Muscle of leg (tissue), 11 donors: ENCODE data around the gene THAP12. TPM values are rescaled to one million over a fixed set of nuclear protein-coding genes. Genes with fewer than 3 reads are reported as not detected.
A peak's percentile ranks its signal among the peaks of the same experiment; 100 is the strongest.

ENCODE experiments used
- DNase-seq: peaks from one replicate; pipeline ENCODE4 v3.0.0; 2013
- H3K27ac ChIP-seq: one replicate; pipeline ENCODE4 v1.5.1; 2013; ENCODE audit warnings: mild to moderate bottlenecking, low read length, control low read depth
- H3K27me3 ChIP-seq: one replicate; pipeline ENCODE4 v1.6.1; 2013; ENCODE audit warnings: low read length; ENCODE audit not compliant: control insufficient read depth, insufficient read depth
- H3K36me3 ChIP-seq: one replicate; pipeline ENCODE4 v1.6.1; 2013; ENCODE audit warnings: low read length; ENCODE audit not compliant: control insufficient read depth, insufficient read depth
- H3K4me1 ChIP-seq: one replicate; pipeline ENCODE4 v1.6.1; 2013; ENCODE audit warnings: low read length; ENCODE audit not compliant: control insufficient read depth, insufficient read depth
- H3K4me3 ChIP-seq: one replicate; pipeline ENCODE4 v1.5.1; 2013; ENCODE audit warnings: low read length, control low read depth
- H3K9me3 ChIP-seq: replicated peaks from 2 replicates; pipeline ENCODE4 v1.6.1; 2013; ENCODE audit warnings: low read depth, low read length; ENCODE audit not compliant: control insufficient read depth
- WGBS: methylation state at CpG from one replicate; pipeline ENCODE4 v1.1.5; 2013; ENCODE audit warnings: missing lambda C conversion rate; ENCODE audit not compliant: insufficient coverage; 5-methylcytosine and 5-hydroxymethylcytosine counted together
- polyA plus RNA-seq, 8 donors: library from polyadenylated mRNA; unstranded; fragments of 120-200 nt; gene quantifications; one replicate each; pipeline versions ENCODE4 v1.2.1 to v1.2.3, GENCODE V29; 2013; ENCODE audit warnings: inconsistent platforms in 1 of 8, low replicate concordance in 1 of 8; ENCODE audit not compliant: insufficient read length in 8 of 8, insufficient read depth in 1 of 8
- total RNA-seq: library from RNA; stranded (reverse); fragments of 120-200 nt; gene quantifications from one replicate; pipeline ENCODE4 v1.2.4, GENCODE V29; 2013

The THAP12 gene
- total and polyA plus RNA-seq, 9 donors, result 40.0 to 68.8 (median 55.8) TPM

- Histone ChIP-seq H3K4me3 (no peak overlapping the region), H3K27me3 (no peaks in the 10 kb centered on the region), H3K27ac (no peak overlapping the region), H3K36me3 (peaks cover 5% of the 10 kb centered on the region), H3K4me1 (peaks cover 24% of the 10 kb centered on the region), H3K9me3 (no peaks in the 10 kb centered on the region)
- 83% methylated on average over 4 of the region's 6 CpGs for WGBS
- DNase-seq, result no peak
These were observed 1.3 kb upstream of the THAP12 start for GRCh38 chr11:76382209-76382608.

- H3K9me3 ChIP-seq, result no peaks in the 10 kb centered on the region
- DNase-seq, result no peak
- H3K27ac ChIP-seq, result peak overlapping the region; percentile 53
- H3K4me3 ChIP-seq, result peak overlapping the region; percentile 78
- H3K27me3 ChIP-seq, result no peaks in the 10 kb centered on the region
- WGBS, result under 1% methylated on average over 72 of the region's 85 CpGs
- peaks cover 3% of the 10 kb centered on the region for H3K36me3 ChIP-seq
- peaks cover 24% of the 10 kb centered on the region for H3K4me1 ChIP-seq
These were observed 564 bp downstream of the THAP12 start for GRCh38 chr11:76380159-76380976.

GRCh38 chr11:76379807-76380158 is 1.1 kb downstream of the THAP12 start:
- peaks cover 24% of the 10 kb centered on the region for H3K4me1 ChIP-seq

DNA sequence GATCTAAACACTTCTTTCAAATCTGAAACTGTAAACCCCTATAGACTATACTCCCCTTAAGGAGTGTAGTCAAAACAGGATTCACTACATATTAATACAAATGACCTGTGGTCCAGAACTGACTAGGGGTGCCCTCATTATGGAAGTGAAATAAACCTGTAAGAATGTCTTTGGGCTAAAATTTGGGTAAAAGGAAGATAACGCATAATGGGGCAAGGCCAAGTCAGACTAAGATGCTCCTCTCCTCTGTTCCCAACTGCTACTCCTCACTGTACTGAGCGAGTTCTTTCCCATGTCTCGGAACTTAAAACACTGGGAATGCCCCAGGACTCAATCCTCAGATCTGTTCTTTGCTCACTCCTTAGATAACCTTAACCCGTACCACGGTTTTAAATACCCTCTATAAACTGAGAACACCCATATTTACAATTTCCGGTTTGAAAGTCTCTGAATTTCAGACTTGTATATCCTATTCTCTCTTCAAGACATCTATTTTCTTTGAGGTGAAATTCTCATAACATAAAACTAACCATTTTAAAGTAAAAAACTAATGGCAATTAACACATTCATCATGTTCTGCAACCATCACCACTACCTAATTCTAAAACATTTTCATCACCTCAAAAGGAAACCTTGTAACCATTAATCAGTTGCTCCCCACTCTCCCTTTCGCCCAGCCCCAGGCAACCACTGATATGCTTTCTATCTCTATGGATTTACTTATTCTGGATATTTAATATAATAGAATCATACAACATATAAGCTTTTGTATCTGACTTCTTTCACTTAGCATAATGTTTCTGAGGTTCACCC is 4.0 kb downstream of the THAP12 start:
- Histone ChIP-seq H3K27me3 (no peaks in the 10 kb centered on the region), H3K27ac (no peak overlapping the region), H3K36me3 (no peaks in the 10 kb centered on the region), H3K4me3 (no peak overlapping the region), H3K9me3 (no peaks in the 10 kb centered on the region), H3K4me1 (peaks cover 10% of the 10 kb centered on the region)
- WGBS, result 84% methylated on average over 6 of the region's 7 CpGs
- DNase-seq, result no peak

More at GRCh38 chr11:76379807-76380158, 1.1 kb downstream of the THAP12 start:
- Histone ChIP-seq H3K27ac (peak overlapping the region; percentile 53), H3K9me3 (no peaks in the 10 kb centered on the region), H3K36me3 (peaks cover 3% of the 10 kb centered on the region), H3K4me3 (peak overlapping the region; percentile 78), H3K27me3 (no peaks in the 10 kb centered on the region)
- no CpG with 5 or more reads among the region's 6 CpGs for WGBS
- no peak for DNase-seq

GRCh38 chr11:76371170-76371569 is 9.8 kb downstream of the THAP12 start:
- Histone ChIP-seq H3K27me3 (no peaks in the 10 kb centered on the region), H3K4me1 (no peaks in the 10 kb centered on the region), H3K9me3 (no peaks in the 10 kb centered on the region), H3K4me3 (no peak overlapping the region), H3K27ac (no peak overlapping the region), H3K36me3 (no peaks in the 10 kb centered on the region)
- no peak for DNase-seq
- 47% methylated on average over 2 of the region's 3 CpGs for WGBS

- Histone ChIP-seq H3K27ac (no peak overlapping the region), H3K4me1 (no peaks in the 10 kb centered on the region), H3K27me3 (no peaks in the 10 kb centered on the region), H3K4me3 (no peak overlapping the region), H3K9me3 (no peaks in the 10 kb centered on the region), H3K36me3 (peaks cover 6% of the 10 kb centered on the region)
- DNase-seq, result no peak
- 86% methylated on average over 5 of the region's 6 CpGs for WGBS
These were observed 11.5 kb downstream of the THAP12 start for GRCh38 chr11:76369406-76369805.

DNA sequence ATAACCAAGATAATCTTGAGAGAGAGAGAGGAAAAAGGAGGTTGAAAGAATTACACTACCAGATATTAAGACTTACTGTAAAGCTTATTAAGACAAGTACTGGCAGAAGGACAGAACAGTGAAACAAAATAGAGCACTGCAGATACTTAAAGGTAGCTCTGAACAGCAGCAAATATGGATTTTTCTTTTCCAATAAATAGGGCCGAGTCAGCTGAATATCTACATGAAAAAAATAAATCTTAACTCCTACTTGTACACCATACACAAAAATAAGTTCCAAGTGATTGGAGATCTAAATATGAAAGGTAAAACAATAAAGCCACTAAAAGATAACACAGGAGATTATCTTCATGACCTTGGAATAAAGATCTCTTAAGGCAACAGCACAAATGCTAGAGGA is 12.4 kb downstream of the THAP12 start:
- H3K9me3 ChIP-seq, result no peaks in the 10 kb centered on the region
- H3K4me3 ChIP-seq, result no peak overlapping the region
- H3K36me3 ChIP-seq, result peaks cover 6% of the 10 kb centered on the region
- no peaks in the 10 kb centered on the region for H3K27me3 ChIP-seq
- no peak for DNase-seq
- no peak overlapping the region for H3K27ac ChIP-seq
- WGBS, result no CpG with 5 or more reads among the region's 1 CpG
- no peaks in the 10 kb centered on the region for H3K4me1 ChIP-seq

GRCh38 chr11:76365038-76365679 is 15.8 kb downstream of the THAP12 start:
- no peak for DNase-seq
- 90% methylated on average over 8 of the region's 16 CpGs for WGBS
- Histone ChIP-seq H3K9me3 (no peaks in the 10 kb centered on the region), H3K27ac (no peak overlapping the region), H3K27me3 (no peaks in the 10 kb centered on the region), H3K4me1 (no peaks in the 10 kb centered on the region), H3K4me3 (no peak overlapping the region), H3K36me3 (peaks cover 6% of the 10 kb centered on the region)

DNA sequence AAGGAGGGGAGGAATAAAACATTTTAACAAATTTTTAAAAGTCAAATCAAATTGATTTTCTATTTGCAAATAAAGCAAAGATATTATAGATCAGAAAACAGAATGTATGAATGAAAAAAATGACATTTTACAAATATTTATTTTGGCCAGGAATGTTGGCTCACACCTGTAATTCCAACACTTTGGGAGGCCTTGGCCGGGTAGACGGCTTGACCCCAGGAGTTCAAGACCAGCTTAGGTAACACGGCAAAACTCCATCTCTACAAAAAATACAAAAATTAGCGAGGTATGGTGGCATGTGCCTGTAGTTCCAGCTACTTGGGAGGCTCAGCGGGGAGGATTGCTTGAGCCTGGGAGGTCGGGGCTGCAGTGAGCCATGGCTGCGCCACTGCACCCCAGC is 18.2 kb downstream of the THAP12 start:
- no CpG with 5 or more reads among the region's 7 CpGs for WGBS
- Histone ChIP-seq H3K4me1 (no peaks in the 10 kb centered on the region), H3K27me3 (no peaks in the 10 kb centered on the region), H3K9me3 (no peaks in the 10 kb centered on the region), H3K27ac (no peak overlapping the region), H3K4me3 (no peak overlapping the region), H3K36me3 (peaks cover 9% of the 10 kb centered on the region)
- DNase-seq, result no peak

DNA sequence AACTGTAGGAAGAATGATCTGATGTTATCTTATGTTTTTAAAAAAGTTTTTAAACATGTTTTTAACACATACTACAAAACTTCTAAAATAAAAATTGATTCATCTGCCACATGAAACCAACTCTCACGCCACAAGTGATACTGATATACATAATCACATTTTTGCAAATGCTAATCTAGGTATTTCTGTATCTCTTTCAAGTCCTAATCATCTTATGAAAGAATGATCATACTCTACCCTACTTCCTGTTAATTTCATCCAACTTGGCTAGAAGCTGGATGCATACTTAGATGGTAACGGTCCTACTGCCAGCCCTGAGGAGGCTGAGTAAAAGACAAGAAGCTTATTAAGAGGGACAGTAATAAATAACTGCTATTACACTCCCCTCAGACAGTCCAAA is 19.2 kb downstream of the THAP12 start:
- H3K4me3 ChIP-seq, result no peak overlapping the region
- H3K36me3 ChIP-seq, result peaks cover 9% of the 10 kb centered on the region
- DNase-seq, result no peak
- H3K4me1 ChIP-seq, result no peaks in the 10 kb centered on the region
- H3K27ac ChIP-seq, result no peak overlapping the region
- no CpG with 5 or more reads among the region's 2 CpGs for WGBS
- no peaks in the 10 kb centered on the region for H3K27me3 ChIP-seq
- H3K9me3 ChIP-seq, result no peaks in the 10 kb centered on the region
